HG02571 (cell line): ENCODE measurements around the gene LYPD6B.

Experiments used
- ATAC-seq: cut with Tn5 transposase; IDR thresholded peaks from one replicate; pipeline ENCODE4 v1.9.1; 2021; ENCODE audit warnings: mild to moderate bottlenecking, moderate library complexity; ENCODE audit not compliant: unreplicated experiment

The LYPD6B gene

GRCh38 chr2:149104221-149104620, 65.7 kb downstream of the LYPD6B start:
- ATAC-seq = no peak

DNA sequence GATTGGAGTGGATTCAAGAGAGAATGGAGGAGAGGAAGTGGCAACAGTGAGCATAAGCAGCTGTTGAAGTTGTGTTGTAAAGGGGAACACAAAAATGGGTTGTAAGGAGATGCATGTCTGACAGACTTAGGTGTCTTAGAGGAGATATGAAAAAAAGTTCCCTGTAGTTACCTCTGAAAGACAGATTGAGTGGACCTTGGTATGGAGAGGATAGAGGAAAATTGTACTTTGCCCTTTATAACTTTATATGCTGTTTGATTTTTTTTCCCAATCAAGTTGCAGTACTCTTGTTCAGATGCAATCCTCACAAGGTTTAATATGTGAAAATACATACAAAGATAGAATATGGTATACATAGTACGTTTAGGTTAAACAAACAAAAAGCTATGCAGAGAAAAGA, 73.6 kb downstream of the LYPD6B start:
- no peak for ATAC-seq

DNA sequence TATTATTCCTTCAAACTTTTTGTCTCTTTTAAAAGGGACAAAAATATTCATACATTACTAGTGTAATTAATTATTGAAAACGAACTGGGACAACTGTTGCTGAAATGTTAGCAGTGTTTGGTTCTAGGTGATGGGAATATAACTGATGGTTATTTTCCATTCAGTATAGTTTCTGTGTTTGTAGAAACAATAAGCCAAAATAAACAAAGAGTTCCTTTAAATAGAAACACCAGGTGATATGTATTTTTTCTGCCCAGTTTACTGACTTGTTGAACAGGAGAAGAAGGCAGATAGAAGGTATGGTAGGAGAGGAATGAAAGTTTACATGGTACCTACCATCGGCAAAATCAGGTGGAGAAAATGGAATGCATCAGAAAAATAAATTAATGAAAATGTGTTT, 74.2 kb downstream of the LYPD6B start:
- ATAC-seq = no peak

GRCh38 chr2:149115781-149116180, 77.3 kb downstream of the LYPD6B start:
- no peak for ATAC-seq

DNA sequence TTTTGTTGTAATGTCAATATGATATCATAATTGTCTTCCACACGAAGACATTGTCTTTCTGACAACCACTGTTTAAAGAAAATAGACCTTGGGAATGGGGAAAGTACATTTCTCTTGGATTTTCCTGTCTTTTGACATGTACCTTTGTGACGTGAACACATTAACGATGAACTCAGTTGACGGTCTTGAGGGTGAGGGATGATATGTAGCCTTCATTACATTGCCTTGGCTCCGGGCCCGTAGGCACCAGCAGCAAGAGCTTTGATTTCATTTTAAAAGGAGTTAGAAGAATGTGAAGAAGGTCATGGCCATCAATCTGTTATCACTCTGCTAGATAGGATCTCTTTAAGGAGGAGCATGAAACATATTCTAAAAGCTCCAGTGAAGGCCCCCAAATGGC, 80.9 kb downstream of the LYPD6B start:
- ATAC-seq = no peak

- ATAC-seq = no peak
Measured at GRCh38 chr2:149122516-149122915, 84.0 kb downstream of the LYPD6B start.

- no peak for ATAC-seq
Measured at GRCh38 chr2:149125031-149125725, 86.7 kb downstream of the LYPD6B start.

DNA sequence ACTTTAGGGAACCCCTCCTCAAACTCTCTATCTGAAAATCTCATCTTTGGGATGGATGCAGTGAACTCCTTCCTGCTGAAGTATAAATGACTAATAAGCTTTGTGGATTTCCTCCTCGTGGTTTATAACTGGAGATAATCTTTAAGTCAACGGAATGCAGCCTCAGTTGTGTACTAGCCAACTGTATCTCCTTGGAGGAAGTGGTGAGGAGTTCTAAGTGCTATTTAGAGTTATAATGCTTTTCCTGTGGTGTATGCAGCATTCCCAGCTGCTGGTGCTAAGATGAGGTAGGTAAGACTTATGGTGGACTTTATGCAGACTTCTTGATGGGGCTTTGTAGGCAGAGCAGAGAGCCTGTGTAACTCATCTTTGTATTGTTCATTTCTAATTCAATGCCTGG, 90.9 kb downstream of the LYPD6B start:
- no peak for ATAC-seq

DNA sequence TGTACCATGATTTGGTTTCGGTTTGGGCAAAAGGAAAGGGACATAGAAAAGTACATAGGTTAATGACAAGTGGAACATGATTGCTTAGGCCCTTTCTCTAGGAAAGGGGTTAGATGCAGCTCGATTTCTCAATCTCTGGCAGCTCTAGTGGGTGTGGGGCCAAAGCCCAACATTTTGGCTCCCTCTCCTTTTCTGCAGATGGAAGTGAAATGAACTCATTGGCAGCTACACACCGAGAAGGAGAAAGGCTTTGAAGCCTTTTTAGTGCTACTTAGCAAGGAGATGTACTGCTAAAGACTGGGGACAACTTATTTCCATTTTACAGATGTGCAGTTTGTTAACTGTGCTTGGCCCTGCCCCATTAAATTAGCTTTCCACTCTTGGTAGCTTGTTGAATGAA, 93.8 kb downstream of the LYPD6B start:
- no peak for ATAC-seq

GRCh38 chr2:149132901-149133300, 94.4 kb downstream of the LYPD6B start:
- ATAC-seq = no peak

DNA sequence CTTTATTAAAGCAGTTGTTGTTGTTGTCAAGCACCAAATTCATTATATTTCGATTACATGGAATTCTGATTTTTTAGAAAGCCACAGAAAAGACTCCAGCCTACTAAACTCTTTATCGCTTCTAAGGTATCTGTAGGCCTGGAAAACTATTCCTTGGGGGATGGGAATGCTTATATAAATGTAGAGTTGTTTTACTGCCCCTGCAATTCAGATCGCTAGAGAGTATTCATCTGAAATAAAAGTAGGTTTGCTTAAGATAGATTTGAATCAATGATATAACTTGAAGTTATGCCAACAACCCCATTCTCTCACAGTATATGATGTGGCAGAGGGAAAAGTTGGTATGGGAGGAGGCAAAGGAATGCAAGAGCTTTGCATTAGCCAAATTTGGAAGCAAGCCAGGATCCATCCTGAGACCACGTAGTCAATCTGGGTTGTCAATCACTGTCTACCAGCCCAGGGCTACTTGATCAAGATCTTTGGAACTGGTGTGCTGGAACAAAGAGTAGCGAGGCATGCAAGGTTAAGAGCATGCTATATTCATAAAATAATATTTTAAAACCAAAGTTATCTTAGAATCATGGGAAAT, 95.9 kb downstream of the LYPD6B start:
- ATAC-seq = no peak

GRCh38 chr2:149136111-149136510, 97.6 kb downstream of the LYPD6B start:
- ATAC-seq = no peak

DNA sequence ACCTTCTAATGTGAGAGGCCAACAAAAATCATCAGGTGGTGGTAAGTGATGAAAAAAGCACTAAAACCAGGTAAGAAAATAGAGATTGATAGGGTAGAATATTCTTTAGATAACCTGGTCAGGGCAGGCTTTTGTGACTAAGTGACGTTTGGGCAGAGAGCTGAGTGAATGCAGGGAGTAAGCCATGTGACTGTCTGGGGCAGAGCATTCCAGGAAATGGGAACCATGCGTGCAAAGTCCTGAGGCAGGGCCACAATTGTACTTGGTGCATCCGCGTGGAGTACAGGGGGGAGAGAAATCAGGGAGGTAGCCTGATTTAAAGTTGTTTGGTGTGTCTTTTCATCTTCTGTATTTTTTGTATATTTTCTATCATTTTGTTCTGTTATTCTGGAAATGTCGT, 102.5 kb downstream of the LYPD6B start:
- ATAC-seq = no peak

- ATAC-seq = no peak
Measured at GRCh38 chr2:149143734-149144133, 105.2 kb downstream of the LYPD6B start.

GRCh38 chr2:149145314-149146295, 107.1 kb downstream of the LYPD6B start:
- ATAC-seq = no peak

DNA sequence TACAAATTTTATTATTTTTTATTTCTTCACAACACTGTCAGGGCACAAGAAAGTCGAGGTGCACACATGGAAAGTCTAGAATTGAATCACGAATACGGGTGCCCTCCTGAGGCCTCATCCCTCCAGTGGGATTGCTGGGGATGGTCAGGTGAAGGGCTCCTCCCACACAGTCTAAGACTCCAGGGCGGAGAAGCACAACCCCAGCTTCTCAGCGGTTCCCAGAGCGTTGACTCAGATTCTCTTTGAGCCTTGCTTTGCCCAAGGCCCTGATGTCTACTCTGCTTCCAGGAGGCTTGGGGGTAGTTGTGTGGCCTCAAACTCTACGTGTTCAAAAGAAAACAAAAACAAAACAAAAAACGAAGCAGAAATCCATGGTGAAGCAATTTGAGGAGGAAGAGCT, 108.4 kb downstream of the LYPD6B start:
- ATAC-seq = no peak

GRCh38 chr2:149148194-149149006, 109.9 kb downstream of the LYPD6B start:
- ATAC-seq = no peak

DNA sequence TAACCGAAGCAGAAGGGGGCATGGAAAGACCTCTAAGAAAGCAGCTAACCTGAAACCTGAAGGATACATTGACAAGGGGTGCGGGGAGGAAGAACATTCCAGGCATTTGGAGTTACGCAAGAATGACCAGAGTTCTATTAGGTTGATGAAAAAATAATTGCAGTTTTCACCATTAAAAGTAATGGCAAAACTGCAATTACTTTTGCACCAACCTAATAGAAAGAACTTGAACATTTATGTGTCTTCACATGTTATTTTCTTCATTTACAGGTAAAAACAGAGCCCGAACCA, 110.5 kb downstream of the LYPD6B start:
- ATAC-seq = no peak

DNA sequence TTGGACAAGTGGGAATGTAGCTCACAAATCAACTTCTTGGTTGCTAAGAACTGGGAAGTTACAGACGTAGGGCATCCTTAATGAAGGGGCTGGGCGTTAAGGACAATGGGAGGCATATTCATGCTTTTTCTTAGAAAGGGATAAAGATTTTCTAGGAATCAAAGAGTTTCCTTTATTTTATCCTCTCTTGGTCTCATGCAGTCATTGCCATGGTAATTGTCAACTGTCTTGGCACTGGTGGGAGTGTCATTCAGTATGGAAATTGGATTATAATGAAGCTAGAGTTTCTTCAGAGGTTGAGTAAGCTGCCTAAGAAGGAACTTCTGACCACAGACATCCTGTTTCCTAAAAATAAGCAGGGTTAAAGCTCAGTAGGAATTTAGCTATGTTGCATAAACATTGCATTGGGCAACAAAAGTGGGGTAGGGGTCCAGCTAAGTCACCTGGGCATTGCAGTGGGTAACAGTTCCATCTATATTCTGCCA, 114.0 kb downstream of the LYPD6B start:
- no peak for ATAC-seq

DNA sequence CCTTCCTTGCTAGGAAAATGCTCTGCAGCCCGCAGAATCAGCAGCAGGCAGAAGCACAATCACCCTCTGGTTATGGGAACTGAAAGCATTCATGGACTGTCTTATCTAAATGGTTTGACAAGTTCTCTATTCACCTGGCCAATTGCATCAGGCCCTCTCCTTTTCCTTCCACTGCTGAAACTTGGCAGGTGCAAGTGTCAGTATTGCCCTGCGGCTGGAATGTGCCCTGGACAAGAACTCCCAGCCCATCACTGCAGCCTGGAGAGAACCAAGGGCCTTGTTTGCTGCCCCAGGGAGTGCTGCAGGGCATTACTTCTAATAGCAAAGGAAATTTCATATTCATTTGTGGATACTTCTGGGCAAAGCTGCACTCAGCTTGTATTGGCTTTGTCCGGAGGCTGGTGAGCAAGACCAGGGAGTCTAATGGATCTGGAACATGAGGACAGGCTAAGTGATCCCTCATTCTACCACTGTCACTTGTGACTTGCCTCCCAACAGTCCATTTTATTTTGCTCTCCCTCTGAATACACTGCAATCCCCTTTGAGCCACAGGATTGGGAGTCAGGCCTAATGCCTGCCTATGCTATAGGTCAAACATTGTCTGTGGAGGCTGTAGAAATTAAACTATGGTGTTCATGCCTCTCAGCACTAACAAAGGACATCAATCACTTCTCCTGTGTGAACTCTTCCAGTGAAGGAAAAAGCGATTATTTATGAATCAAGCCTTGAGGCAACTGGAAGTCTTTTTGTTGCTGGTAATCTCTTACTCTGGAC, 116.9 kb downstream of the LYPD6B start:
- no peak for ATAC-seq
